GM12891 (cell line): ENCODE data around the gene ACTR10.

ENCODE experiments used
- POLR2A ChIP-seq: IDR thresholded peaks from 2 replicates; pipeline ENCODE4 v1.6.1; 2011; ENCODE audit warnings: low read depth, low read length, control low read depth
- POLR2AphosphoS5 ChIP-seq: IDR thresholded peaks from 2 replicates; pipeline ENCODE4 v1.6.1; 2011; ENCODE audit warnings: low read depth, low read length, control low read depth
- TAF1 ChIP-seq: IDR thresholded peaks from 2 replicates; pipeline ENCODE4 v1.6.1; 2011; ENCODE audit warnings: low read depth, low read length, control low read depth

GRCh38 chr14:58191763-58192601, 8.0 kb upstream of the ACTR10 start:
- TF ChIP-seq TAF1 (no peak), POLR2A (no peak), POLR2AphosphoS5 (no peak)
